GM23248 (cell line): ENCODE measurements around the gene GALNT5. TPM values are rescaled to one million over a fixed set of nuclear protein-coding genes. Genes with fewer than 3 reads are reported as not detected.

Experiments
- DNase-seq: peaks from one replicate; pipeline ENCODE4 v3.0.0-alpha.2; 2015
- H2AFZ ChIP-seq: fragments of 200-600 bp; sonication (generic); 2 replicates; pipeline ENCODE4 v1.6.1; 2016; ENCODE audit warnings: antibody characterized with exemption
- H3F3A ChIP-seq: fragments of 200-600 bp; sonication (generic); 2 replicates; pipeline ENCODE4 v1.6.1; 2016; ENCODE audit warnings: mild to moderate bottlenecking, antibody characterized with exemption, mixed run types; ENCODE audit not compliant: insufficient read depth
- H3K27ac ChIP-seq: fragments of 200-600 bp; sonication (generic); 2 replicates; pipeline ENCODE4 v1.5.1; 2016; ENCODE audit warnings: mild to moderate bottlenecking
- H3K27me3 ChIP-seq: fragments of 200-600 bp; sonication (generic); replicated peaks from 2 replicates; pipeline ENCODE4 v1.6.1; 2016; ENCODE audit warnings: mild to moderate bottlenecking; ENCODE audit not compliant: insufficient read depth
- H3K36me3 ChIP-seq: fragments of 200-600 bp; sonication (generic); 2 replicates; pipeline ENCODE4 v1.6.1; 2016; ENCODE audit warnings: low read depth, mild to moderate bottlenecking
- H3K4me1 ChIP-seq: fragments of 200-600 bp; sonication (generic); 2 replicates; pipeline ENCODE4 v1.6.1; 2016; ENCODE audit warnings: mild to moderate bottlenecking; ENCODE audit not compliant: insufficient read depth
- H3K4me2 ChIP-seq: fragments of 200-600 bp; sonication (generic); one replicate; pipeline ENCODE4 v1.6.1; 2016; ENCODE audit warnings: mild to moderate bottlenecking; ENCODE audit not compliant: unreplicated experiment
- H3K4me3 ChIP-seq: fragments of 200-600 bp; sonication (generic); 2 replicates; pipeline ENCODE4 v1.5.1; 2016; ENCODE audit warnings: mild to moderate bottlenecking
- H3K79me2 ChIP-seq: fragments of 200-600 bp; sonication (generic); 2 replicates; pipeline ENCODE4 v1.6.1; 2016; ENCODE audit warnings: mild to moderate bottlenecking; ENCODE audit not compliant: insufficient read depth
- H3K9ac ChIP-seq: fragments of 200-600 bp; sonication (generic); 2 replicates; pipeline ENCODE4 v1.6.1; 2016; ENCODE audit warnings: mild to moderate bottlenecking
- H3K9me2 ChIP-seq: fragments of 200-600 bp; sonication (generic); 2 replicates; pipeline ENCODE4 v1.6.1; 2016; ENCODE audit warnings: mixed run types, mild to moderate bottlenecking, moderate library complexity; ENCODE audit not compliant: insufficient read depth
- H3K9me3 ChIP-seq: fragments of 200-600 bp; sonication (generic); one replicate; pipeline ENCODE4 v1.6.1; 2017; ENCODE audit warnings: low read depth
- H4K20me1 ChIP-seq: fragments of 200-600 bp; sonication (generic); 2 replicates; pipeline ENCODE4 v1.6.0; 2016; ENCODE audit not compliant: insufficient read depth
- EZH2 ChIP-seq: fragments of 200-600 bp; sonication (generic); IDR thresholded peaks from 2 replicates; pipeline ENCODE4 v1.6.1; 2018; ENCODE audit warnings: antibody characterized with exemption, mild to moderate bottlenecking; ENCODE audit not compliant: insufficient read depth, poor library complexity, severe bottlenecking
- EZH2phosphoT487 ChIP-seq: fragments of 200-600 bp; sonication (generic); IDR thresholded peaks from 2 replicates; pipeline ENCODE4 v1.6.1; 2018; ENCODE audit warnings: antibody characterized with exemption, moderate library complexity, mild to moderate bottlenecking, low read depth; ENCODE audit not compliant: insufficient read depth
- WGBS, 2 experiments: methylation state at CpG; one replicate each; pipeline ENCODE4 v1.1.6; 2015 to 2017; ENCODE audit warnings: low lambda C conversion rate in 2 of 2, low coverage in 1 of 2; ENCODE audit errors: missing lambda C conversion rate in 2 of 2; 5-methylcytosine and 5-hydroxymethylcytosine counted together
- in situ Hi-C: fragments of 300-500 bp; cut with MboI; formaldehyde crosslinking; loops from 2 replicates; pipeline ENCODE4 v1.15.0; 2020
- polyA plus RNA-seq: library from polyadenylated mRNA; unstranded; fragments of >200 nt; fragmentation: Nextera tagmentation; extraction: Ambion mirVana; gene quantifications from 2 replicates; pipeline ENCODE4 v1.2.1, GENCODE V29; 2016
- total RNA-seq: library from RNA; depleted of rRNA; stranded (reverse); fragments of >200 nt; shearing (Covaris generic); gene quantifications from 2 replicates; pipeline ENCODE4 v1.2.3, GENCODE V29; 2014

GALNT5 gene
- total and polyA plus RNA-seq, 2 experiments from 2014 or later = 83.5 to 114 TPM

DNA sequence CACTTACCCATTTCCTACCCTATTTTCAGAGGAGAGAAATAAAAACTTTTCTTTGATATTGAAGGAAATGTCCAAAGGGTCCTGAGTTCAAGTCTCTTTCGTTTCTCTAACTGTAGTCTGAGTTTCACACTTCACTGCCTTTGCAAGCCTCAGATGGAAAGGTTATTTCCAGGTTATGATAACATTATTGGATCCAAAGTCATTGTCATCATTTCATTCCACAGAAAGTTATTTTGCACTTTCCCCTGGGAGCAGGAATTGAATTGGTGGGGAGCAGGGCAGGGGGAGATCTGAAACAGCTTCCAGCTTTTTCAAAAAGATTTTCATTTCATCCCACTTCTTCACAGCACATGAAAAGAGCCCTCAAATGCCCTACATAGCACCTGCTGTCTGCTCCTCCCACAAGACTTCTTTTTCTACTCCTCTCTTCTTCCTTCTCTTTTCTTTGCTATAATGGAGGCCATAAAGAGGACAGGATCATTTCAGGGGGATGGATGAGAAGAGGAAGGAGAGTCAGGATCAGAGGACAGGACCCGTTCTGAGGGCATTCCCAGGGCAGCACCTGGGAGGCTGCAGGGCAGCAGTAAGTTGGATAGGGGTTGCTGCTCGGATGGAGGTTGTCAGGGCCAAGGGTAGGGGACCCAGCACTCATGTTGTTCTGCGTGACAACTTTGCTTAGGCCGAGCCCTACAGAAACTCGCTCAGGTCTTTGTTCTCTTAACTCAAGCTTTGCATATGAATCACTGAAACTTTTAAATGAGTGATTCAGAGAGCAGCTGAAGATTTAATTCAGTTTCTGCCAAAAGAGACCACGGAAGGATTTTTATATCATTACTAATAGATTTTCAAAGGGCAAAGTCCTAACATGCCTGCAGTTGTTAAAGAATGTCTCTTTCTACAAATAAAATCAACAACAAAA is 11.4 kb upstream of the GALNT5 start:
- H3K9me3 ChIP-seq = no peaks in the 10 kb centered on the region
- in situ Hi-C loops = no loop called here
- peaks cover 29% of the 10 kb centered on the region for H3F3A ChIP-seq
- H2AFZ ChIP-seq = peak overlapping the region; percentile 74
- H3K79me2 ChIP-seq = no peaks in the 10 kb centered on the region
- no peaks in the 10 kb centered on the region; the same call in 1 of the 2 replicates for H3K9me2 ChIP-seq
- peak; percentile 95 for DNase-seq
- H4K20me1 ChIP-seq = no peaks in the 10 kb centered on the region
- 19 to 22% methylated on average over 7 of the region's 7 CpGs for WGBS, 2 experiments
- no peaks in the 10 kb centered on the region for H3K27me3 ChIP-seq
- peak overlapping the region; percentile 94 for H3K27ac ChIP-seq
- no peaks in the 10 kb centered on the region for H3K36me3 ChIP-seq
- TF ChIP-seq EZH2 (no peak), EZH2phosphoT487 (0 out of 2 replicates have a peak, but pooled peaks have one; percentile 36)
- no peak overlapping the region for H3K4me3 ChIP-seq
- peak overlapping the region; percentile 67 for H3K9ac ChIP-seq
- H3K4me2 ChIP-seq = peak overlapping the region; percentile 70
- peaks cover 37% of the 10 kb centered on the region for H3K4me1 ChIP-seq

DNA sequence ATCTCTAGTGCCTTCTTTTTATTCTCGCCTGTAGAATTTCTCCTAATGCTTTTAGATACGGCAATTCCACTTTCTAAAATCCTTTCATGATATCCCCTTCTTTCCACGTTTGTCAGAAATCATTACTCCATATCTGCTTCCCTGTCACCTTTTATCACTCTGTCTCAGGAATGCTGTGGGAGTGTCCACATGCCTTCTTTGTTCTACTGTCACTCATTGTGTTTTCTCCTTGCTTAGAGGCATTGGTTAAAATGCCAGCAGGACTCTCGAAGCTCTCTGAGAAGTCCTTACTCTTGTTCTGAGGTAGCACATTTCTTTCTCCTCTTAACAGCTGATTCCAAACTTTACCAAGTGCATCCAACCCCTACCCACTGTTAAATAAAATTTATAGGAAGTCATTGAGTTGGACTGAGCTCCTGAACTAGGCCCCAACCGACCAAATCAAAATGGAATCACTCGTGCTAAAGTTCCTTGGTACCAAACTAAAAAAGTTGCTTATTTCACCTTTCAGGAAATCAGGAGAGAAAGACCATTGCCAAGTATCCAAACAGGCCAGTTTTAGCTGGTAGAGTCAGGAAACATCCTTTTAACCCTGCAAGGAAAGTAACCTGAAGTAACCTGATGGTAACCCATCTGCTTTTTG is 10.6 kb upstream of the GALNT5 start:
- H3K9me2 ChIP-seq = no peaks in the 10 kb centered on the region; the same call in 1 of the 2 replicates
- 0 out of 2 replicates have a peak overlapping the region, but pooled peaks have one; percentile 12 for H3K4me3 ChIP-seq
- H3K79me2 ChIP-seq = no peaks in the 10 kb centered on the region
- H3K4me2 ChIP-seq = peak overlapping the region; percentile 70
- no peaks in the 10 kb centered on the region for H4K20me1 ChIP-seq
- no peaks in the 10 kb centered on the region for H3K9me3 ChIP-seq
- no peak for DNase-seq
- H3K36me3 ChIP-seq = no peaks in the 10 kb centered on the region
- H3F3A ChIP-seq = peaks cover 29% of the 10 kb centered on the region
- WGBS, 2 experiments = 45 to 56% methylated on average over 6 of the region's 6 CpGs
- TF ChIP-seq EZH2 (no peak), EZH2phosphoT487 (no peak)
- in situ Hi-C loops = no loop called here
- H2AFZ ChIP-seq = peak overlapping the region; percentile 40
- H3K4me1 ChIP-seq = peaks cover 37% of the 10 kb centered on the region
- peak overlapping the region; percentile 94 for H3K27ac ChIP-seq
- peak overlapping the region; percentile 32 for H3K9ac ChIP-seq
- H3K27me3 ChIP-seq = no peaks in the 10 kb centered on the region

DNA sequence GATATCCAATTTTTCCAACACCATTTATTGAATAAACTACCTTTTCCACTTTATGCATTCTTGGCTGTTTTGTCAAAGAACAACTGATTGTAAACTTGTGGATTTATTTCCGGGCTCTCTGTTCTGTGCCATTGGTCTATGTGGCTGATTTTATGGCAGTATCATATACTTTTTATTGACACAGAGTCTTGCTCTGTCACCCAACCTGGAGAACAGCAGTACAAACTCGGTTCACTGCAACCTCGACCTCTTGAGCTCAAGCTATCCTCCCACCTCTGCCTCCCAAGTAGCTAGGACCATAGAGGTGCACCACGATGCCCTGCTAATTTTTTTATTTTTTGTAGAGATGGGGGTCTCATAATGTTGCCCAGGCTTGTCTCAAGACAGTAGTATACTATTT is 6.7 kb upstream of the GALNT5 start:
- Histone ChIP-seq H4K20me1 (no peaks in the 10 kb centered on the region), H3K9ac (no peak overlapping the region), H3K4me2 (no peak overlapping the region), H3F3A (peaks cover 39% of the 10 kb centered on the region), H3K79me2 (peaks cover 3% of the 10 kb centered on the region; the same call in 1 of the 2 replicates), H3K27me3 (no peaks in the 10 kb centered on the region), H2AFZ (no peak overlapping the region), H3K36me3 (no peaks in the 10 kb centered on the region), H3K4me3 (no peak overlapping the region), H3K27ac (no peak overlapping the region), H3K9me3 (no peaks in the 10 kb centered on the region), H3K4me1 (peaks cover 38% of the 10 kb centered on the region), H3K9me2 (peaks cover 2% of the 10 kb centered on the region; the same call in 1 of the 2 replicates)
- no peak for TF ChIP-seq EZH2
- no peak for TF ChIP-seq EZH2phosphoT487
- in situ Hi-C loops = no loop called here
- DNase-seq = no peak
- 91 to 96% methylated on average over 4 of the region's 4 CpGs for WGBS, 2 experiments

DNA sequence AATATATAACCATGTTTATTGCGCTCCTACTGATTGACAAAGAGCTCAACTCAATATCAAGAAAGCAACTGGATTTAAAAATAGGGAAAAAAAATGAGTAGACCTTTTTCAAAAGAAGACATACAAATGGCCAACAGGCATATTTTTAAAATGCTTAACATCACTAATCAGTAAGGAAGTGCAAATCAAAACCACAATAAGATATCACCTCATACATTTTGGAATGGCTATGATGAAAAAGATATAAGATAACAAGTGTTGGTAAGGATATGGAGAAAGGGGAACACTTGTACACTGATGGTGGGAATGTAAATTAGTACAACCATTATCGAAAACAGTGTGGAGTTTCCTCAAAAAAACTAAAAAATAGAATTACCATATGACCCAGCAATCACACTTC is 5.6 kb upstream of the GALNT5 start:
- Histone ChIP-seq H3K9ac (no peak overlapping the region), H4K20me1 (no peaks in the 10 kb centered on the region), H3K27me3 (no peaks in the 10 kb centered on the region), H2AFZ (no peak overlapping the region), H3K9me3 (no peaks in the 10 kb centered on the region), H3K9me2 (peaks cover 2% of the 10 kb centered on the region; the same call in 1 of the 2 replicates), H3K4me3 (no peak overlapping the region), H3K79me2 (peaks cover 12% of the 10 kb centered on the region), H3K4me1 (peaks cover 35% of the 10 kb centered on the region), H3K27ac (no peak overlapping the region), H3K4me2 (no peak overlapping the region), H3K36me3 (no peaks in the 10 kb centered on the region), H3F3A (peaks cover 38% of the 10 kb centered on the region)
- DNase-seq = no peak
- TF ChIP-seq EZH2phosphoT487 (no peak), EZH2 (no peak)
- 80 to 90% methylated on average over 2 of the region's 2 CpGs for WGBS, 2 experiments
- in situ Hi-C loops = no loop called here
